Thymus (tissue), 11 donors: ENCODE results near the gene FARSA. TPM values are rescaled to one million over a fixed set of nuclear protein-coding genes. Genes with fewer than 3 reads are reported as not detected.
"Not testable (repeated sequence)": the region's sequence is repeated elsewhere in the genome, so short reads cannot be mapped to it uniquely, and the experiment has no call there.

Source experiments
- DNase-seq, 9 donors: peaks; one replicate each; pipeline ENCODE4 v3.0.0-alpha.2; 2013; ENCODE audit warnings: low spot score in 9 of 9, low read depth in 6 of 9, missing footprints in 1 of 9
- H3K27ac ChIP-seq, 2 donors: one replicate each; pipeline ENCODE4 v1.5.1; 2013; ENCODE audit warnings: control low read depth in 1 of 2, low read depth in 1 of 2, low read length in 1 of 2, mild to moderate bottlenecking in 1 of 2, moderate library complexity in 1 of 2
- H3K27me3 ChIP-seq, 2 donors: one replicate each; pipeline ENCODE4 v1.5.1; 2013; ENCODE audit warnings: low read length in 1 of 2; ENCODE audit not compliant: control insufficient read depth in 2 of 2, insufficient read depth in 1 of 2
- H3K36me3 ChIP-seq, 2 donors: one replicate each; pipeline ENCODE4 v1.5.1; 2013; ENCODE audit warnings: low read length in 1 of 2, mild to moderate bottlenecking in 1 of 2, moderate library complexity in 1 of 2; ENCODE audit not compliant: control insufficient read depth in 2 of 2, insufficient read depth in 2 of 2
- H3K4me1 ChIP-seq, 2 donors: one replicate each; pipeline ENCODE4 v1.5.1; 2013; ENCODE audit warnings: low read length in 2 of 2; ENCODE audit not compliant: control insufficient read depth in 2 of 2, insufficient read depth in 2 of 2
- H3K4me3 ChIP-seq, 2 donors: one replicate each; pipeline ENCODE4 v1.5.1; 2013; ENCODE audit warnings: low read length in 2 of 2, control low read depth in 1 of 2, mild to moderate bottlenecking in 1 of 2
- H3K9me3 ChIP-seq, 2 donors: one replicate each; pipeline ENCODE4 v1.5.1; 2013; ENCODE audit warnings: low read length in 1 of 2, mild to moderate bottlenecking in 1 of 2; ENCODE audit not compliant: control insufficient read depth in 2 of 2, insufficient read depth in 1 of 2
- WGBS: extraction: QIAGEN DNeasy Blood & Tissue Kit; methylation state at CpG from one replicate; pipeline ENCODE4 v1.1.7; 2013; 5-methylcytosine and 5-hydroxymethylcytosine counted together
- polyA plus RNA-seq: library from polyadenylated mRNA; stranded (reverse); fragments of 200-250 nt; gene quantifications from one replicate; pipeline ENCODE4 v1.2.3, GENCODE V29; 2013
- total RNA-seq: library from RNA; stranded (reverse); fragments of 120-200 nt; gene quantifications from one replicate; pipeline ENCODE4 v1.2.4, GENCODE V29; 2013
- donor health status: healthy.

The FARSA gene
- total and polyA plus RNA-seq, 2 donors, result 33.6 to 46.7 TPM

DNA sequence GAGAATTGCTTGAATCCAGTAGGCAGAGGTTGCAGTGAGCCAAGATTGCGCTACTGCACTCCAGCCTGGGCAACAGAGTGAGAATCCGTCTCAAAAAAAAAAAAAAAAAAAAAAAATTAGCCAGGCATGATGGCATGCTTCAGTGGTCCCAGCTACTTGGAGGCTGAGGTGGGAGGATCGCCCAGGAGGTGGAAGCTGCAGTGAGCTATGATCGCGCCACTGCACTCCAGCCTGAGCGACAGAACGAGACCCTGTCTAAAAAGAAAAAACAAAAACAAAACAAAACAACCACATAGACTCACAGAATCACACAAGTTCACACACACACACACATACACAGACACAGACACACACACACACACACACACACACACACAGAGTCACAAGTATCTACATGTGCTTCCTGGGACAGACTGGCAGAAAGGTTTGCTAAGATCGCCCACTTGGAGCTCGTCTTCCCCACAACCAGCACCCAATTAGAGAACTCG, 43.2 kb downstream of the FARSA start:
- Histone ChIP-seq H3K4me3 (peak overlapping the region; percentile 63 to 92), H3K27me3 (peaks cover 11 to 25% of the 10 kb centered on the region in 2 donors), H3K4me1 (peaks cover 7 to 17% of the 10 kb centered on the region in 2 donors), H3K36me3 (peaks cover 17 to 21% of the 10 kb centered on the region in 2 donors), H3K27ac (peak overlapping the region; percentile 86)
- not testable (repeated sequence) for H3K9me3 ChIP-seq, DNase-seq
- WGBS, result 38% methylated on average over 10 of the region's 10 CpGs

DNA sequence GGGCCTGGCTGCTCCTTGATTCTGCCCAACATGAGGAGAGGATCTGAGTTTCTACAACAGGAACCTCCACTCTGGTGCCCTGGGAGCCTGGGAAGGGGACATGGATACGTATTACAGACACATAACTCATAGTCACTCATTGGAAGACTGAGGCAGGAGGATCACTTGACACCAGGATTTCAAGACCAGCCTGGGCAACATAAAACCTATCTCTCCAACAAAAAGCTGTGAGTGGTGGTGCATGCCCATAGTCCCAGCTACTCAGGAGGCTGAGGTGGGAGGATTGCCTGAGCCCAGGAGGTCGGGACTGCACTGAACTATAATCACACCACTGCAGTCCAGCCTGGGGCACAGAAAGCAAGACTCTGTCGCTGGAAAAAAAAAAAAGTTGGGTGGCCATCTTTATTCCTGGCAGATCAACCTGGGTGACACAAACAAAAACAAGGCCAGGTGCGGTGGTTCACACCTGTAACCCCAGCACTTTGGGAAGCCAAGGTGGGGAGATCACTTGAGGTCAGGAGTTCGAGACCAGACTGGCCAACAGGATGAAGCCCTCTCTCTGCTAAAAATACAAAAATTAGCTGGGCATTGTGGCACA, 45.4 kb downstream of the FARSA start:
- Histone ChIP-seq H3K36me3 (peaks cover 0 to 1% of the 10 kb centered on the region in 2 donors), H3K27ac (no peak overlapping the region), H3K4me3 (no peak overlapping the region), H3K9me3 (peaks cover 3 to 24% of the 10 kb centered on the region in 2 donors), H3K4me1 (peaks cover 14 to 25% of the 10 kb centered on the region in 2 donors), H3K27me3 (peaks cover 22 to 47% of the 10 kb centered on the region in 2 donors)
- 86% methylated on average over 5 of the region's 5 CpGs for WGBS
- DNase-seq, result no peak

DNA sequence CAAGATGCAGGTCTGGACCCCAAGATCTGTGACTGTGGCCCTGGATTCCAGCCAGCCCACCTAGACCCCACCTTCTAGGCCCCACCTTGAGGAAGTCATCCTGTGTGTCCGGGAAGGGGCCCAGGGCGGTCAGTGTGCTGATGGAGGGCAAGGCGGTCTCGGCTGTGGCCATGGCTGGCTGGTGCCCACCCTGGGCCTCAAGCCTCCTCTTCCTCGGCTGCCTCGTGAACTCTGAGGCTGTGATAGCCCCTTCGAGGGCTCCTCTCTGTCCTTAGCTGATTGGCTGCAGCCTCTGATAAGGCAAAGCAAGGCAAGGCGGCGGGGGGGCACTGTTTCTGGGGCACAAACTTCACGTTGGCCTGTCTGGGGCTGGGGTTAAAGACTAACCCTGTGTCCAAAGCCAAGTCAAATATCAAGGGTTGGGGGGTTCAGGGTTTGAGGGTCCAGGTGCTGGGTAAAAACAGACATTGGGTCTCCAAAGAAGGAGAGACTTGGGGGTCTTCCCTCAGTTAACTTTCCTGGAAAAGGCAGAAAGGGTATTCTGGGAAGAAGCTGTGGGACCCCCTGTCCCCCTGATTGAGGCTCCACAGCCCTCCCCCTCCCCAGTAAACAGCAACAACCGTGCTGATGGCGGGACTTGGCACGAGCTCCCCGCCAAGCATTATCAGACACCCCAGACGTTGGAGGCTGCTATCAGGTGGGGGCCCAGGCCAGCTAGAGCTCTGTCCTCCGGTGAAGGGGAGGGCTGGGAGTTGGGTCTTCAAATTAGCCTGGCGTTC, 46.4 kb downstream of the FARSA start, which contains the start of gene KLF1:
TSS of gene KLF1 (minus strand) at position 233 of the 779 bp plus-strand sequence. CDS start at position 172, 61 bp downstream.
- Histone ChIP-seq H3K4me3 (no peak within 1 kb of the TSS), H3K27me3 (peaks cover 22 to 51% of the 10 kb centered on the region in 2 donors), H3K9me3 (peaks cover 3 to 28% of the 10 kb centered on the region in 2 donors), H3K27ac (no peak within 1 kb of the TSS), H3K4me1 (peaks cover 14 to 25% of the 10 kb centered on the region in 2 donors), H3K36me3 (no peaks in the 10 kb centered on the region)
- no peak for DNase-seq
- 94% methylated on average over 17 of the region's 17 CpGs for WGBS

DNA sequence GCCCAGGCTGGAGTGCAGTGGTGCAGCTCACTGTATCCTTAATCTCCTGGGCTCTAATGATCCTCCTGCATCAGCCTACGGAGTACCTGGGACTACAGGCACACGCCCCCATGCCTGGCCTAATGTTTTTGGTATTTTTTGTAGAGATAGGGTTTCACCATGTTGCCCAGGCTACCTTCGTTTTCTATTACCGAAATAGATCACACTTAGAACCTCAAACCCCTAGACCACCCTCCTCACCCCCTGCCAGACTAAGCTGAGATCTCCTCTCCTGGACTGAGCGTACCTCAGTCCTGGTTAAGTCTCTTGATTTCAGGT, 46.9 kb downstream of the FARSA start:
- Histone ChIP-seq H3K36me3 (no peaks in the 10 kb centered on the region), H3K27ac (no peak overlapping the region), H3K9me3 (peaks cover 3 to 32% of the 10 kb centered on the region in 2 donors), H3K4me1 (peaks cover 8 to 25% of the 10 kb centered on the region in 2 donors), H3K4me3 (no peak overlapping the region), H3K27me3 (peaks cover 22 to 54% of the 10 kb centered on the region in 2 donors)
- 91% methylated on average over 5 of the region's 5 CpGs for WGBS
- DNase-seq, result no peak

DNA sequence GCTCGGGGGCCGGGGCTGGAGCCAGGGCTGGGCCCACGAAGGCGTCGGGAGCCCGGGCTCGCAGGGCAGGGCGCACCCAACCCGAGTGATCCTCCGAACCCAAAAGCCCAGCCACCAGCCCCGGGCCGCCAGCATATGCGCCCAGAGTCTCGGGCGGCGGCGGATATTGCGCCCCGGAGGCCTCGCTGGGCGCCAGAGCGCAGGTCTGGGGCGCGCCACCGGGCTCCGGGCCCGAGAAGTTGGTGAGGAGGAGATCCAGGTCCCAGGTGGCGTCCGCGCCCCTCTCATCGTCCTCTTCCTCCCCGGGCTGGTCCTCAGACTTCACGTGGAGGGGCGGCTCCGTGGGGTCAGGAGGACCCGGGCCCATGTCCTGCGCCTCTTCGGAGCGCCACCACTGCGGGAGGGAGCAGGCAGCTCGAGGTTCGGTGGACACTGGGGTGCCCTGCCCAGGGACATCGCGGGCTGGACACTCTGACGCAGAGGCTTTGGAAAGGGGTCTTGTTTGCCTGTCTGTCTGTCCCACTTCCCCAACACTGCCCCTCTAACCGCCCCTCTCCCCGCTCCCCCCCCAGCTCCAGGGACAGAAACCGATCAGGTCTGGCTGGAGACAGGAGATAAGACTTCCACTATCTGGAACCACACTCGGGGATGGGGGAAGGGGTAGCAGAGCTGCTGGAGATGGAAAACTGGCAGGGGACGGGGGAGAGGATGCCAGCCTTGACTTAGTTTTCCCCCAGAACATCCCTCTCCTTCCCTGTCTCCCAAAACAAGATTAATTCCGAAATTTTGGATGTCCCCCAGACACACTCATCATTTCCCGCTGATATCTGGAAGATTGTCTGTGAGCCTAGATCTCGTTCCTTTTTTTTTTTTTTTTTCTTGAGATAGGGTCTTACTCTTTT, 47.5 kb downstream of the FARSA start:
- Histone ChIP-seq H3K4me3 (peak overlapping the region; percentile 40 to 56), H3K27me3 (peaks cover 22 to 56% of the 10 kb centered on the region in 2 donors), H3K4me1 (peaks cover 8 to 25% of the 10 kb centered on the region in 2 donors), H3K9me3 (peaks cover 3 to 37% of the 10 kb centered on the region in 2 donors), H3K36me3 (no peaks in the 10 kb centered on the region), H3K27ac (no peak overlapping the region)
- whole genome bisulfite sequencing, result 20% methylated on average over 53 of the region's 53 CpGs
- no peak for DNase-seq

DNA sequence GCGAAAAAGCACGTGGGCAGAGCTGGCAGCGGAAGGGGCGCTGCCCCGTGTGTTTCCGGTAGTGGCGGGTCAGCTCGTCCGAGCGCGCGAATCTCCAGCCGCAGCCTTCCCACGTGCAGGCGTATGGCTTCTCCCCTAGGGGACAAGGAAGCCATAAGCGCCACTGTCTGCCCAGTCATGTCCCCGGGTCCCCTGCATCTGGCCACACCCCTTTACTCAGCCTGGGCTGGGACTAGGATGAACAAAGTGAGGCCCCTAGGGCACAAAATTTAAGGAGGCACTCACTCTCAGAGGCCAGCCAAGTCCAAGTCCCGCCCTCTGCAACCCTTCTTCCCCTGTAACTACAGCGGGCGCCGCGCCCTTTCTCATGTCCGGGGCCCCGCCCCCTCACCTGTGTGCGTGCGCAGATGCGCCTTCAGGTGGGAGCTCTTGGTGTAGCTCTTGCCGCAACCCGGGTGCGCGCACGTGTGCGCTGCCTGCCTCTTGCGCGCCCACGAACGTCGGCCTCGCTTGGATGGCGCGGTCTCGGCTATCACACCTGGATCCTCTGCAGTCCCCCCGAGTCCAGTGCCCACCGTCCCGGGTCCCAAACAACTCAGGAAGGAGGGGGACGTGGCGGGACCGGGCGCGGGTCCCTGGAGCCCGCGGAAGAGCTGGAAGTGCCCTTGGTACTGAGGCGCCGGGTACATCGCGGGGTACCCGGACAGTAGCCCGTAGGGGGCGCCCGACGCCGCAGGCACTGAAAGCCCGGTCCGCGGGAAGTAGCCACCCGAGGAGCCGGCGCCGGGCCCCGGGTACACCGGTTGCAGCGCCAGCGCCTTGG, 48.4 kb downstream of the FARSA start:
- no peaks in the 10 kb centered on the region for H3K36me3 ChIP-seq
- WGBS, result 1% methylated on average over 73 of the region's 73 CpGs
- peaks cover 22 to 57% of the 10 kb centered on the region in 2 donors for H3K27me3 ChIP-seq
- peak overlapping the region; percentile 40 to 56 for H3K4me3 ChIP-seq
- H3K9me3 ChIP-seq, result peaks cover 3 to 38% of the 10 kb centered on the region in 2 donors
- H3K27ac ChIP-seq, result peak overlapping the region in 1 of 2 donors; percentile 42
- DNase-seq, result peak in 7 of 9 donors; percentile 50 to 87 (median 70)
- peaks cover 13 to 29% of the 10 kb centered on the region in 2 donors for H3K4me1 ChIP-seq

DNA sequence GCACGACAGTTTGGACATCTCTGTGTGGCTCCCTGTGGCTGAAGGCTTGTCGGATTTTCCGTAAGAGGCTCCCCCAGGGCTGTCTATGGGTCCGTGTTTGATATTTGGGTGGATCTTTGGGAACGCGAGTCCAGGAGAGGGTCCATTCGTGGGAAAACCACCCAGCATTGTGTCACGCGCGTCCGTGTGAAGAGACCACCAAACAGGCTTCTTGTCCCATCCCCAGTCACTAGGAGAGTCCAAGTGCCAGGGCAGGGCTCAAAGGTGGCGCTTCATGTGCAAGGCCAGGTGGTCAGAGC, 48.9 kb downstream of the FARSA start:
- Histone ChIP-seq H3K4me1 (peaks cover 12 to 27% of the 10 kb centered on the region in 2 donors), H3K9me3 (peaks cover 3 to 38% of the 10 kb centered on the region in 2 donors), H3K4me3 (peak overlapping the region; percentile 40 to 56), H3K27ac (no peak overlapping the region), H3K36me3 (no peaks in the 10 kb centered on the region), H3K27me3 (peaks cover 22 to 57% of the 10 kb centered on the region in 2 donors)
- WGBS, result 77% methylated on average over 12 of the region's 12 CpGs
- DNase-seq, result no peak

DNA sequence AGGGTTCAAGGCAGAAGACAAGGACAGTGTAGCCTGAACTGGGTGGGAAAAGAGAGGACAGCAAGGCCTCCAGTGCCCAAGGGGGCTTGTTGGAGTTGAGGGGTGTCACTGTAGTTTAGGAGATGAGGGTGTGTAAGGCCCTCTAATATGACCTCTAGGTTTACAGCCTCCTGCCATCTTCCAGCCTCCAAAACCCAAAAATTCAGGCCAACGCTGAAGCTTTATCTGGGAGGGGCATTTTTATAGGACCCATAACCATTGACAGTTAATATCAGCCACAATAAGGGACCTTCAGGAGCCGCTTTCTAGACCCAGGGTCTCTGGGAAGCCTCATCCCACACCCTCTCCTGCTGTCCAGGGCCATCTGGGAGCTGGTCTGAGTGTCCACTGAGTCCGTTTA, 49.3 kb downstream of the FARSA start:
- peaks cover 3 to 38% of the 10 kb centered on the region in 2 donors for H3K9me3 ChIP-seq
- WGBS, result 97% methylated on average over 3 of the region's 3 CpGs
- no peak for DNase-seq
- peaks cover 22 to 57% of the 10 kb centered on the region in 2 donors for H3K27me3 ChIP-seq
- no peak overlapping the region for H3K4me3 ChIP-seq
- no peak overlapping the region for H3K27ac ChIP-seq
- H3K4me1 ChIP-seq, result peaks cover 12 to 27% of the 10 kb centered on the region in 2 donors
- no peaks in the 10 kb centered on the region for H3K36me3 ChIP-seq
